Liver (tissue), 9 donors: ENCODE results near the gene COA8. TPM values are rescaled to one million over a fixed set of nuclear protein-coding genes. Genes with fewer than 3 reads are reported as not detected.

Experiments
- DNase-seq: peaks from one replicate; pipeline ENCODE4 v3.0.0-alpha.2; 2017; ENCODE audit warnings: low spot score
- H3K27ac ChIP-seq, 2 donors: one replicate each; pipeline ENCODE4 v1.7.0; 2013; ENCODE audit warnings: inconsistent platforms in 2 of 2, low read length in 2 of 2, control low read depth in 1 of 2, low read depth in 1 of 2, mild to moderate bottlenecking in 1 of 2
- H3K27me3 ChIP-seq, 4 donors: one replicate each; pipeline versions ENCODE4 v1.6.1 to v1.7.0; 2013; ENCODE audit warnings: low read length in 3 of 4, inconsistent platforms in 1 of 4, mild to moderate bottlenecking in 1 of 4, moderate library complexity in 1 of 4; ENCODE audit not compliant: control insufficient read depth in 4 of 4, insufficient read depth in 4 of 4
- H3K36me3 ChIP-seq, 4 donors: one replicate each; pipeline versions ENCODE4 v1.6.1 to v1.7.0; 2013; ENCODE audit warnings: low read length in 3 of 4, mild to moderate bottlenecking in 3 of 4, low read depth in 1 of 4, moderate library complexity in 1 of 4; ENCODE audit not compliant: control insufficient read depth in 4 of 4, insufficient read depth in 3 of 4
- H3K4me1 ChIP-seq, 4 donors: one replicate each; pipeline versions ENCODE4 v1.6.1 to v1.7.0; 2013; ENCODE audit warnings: low read length in 3 of 4, mild to moderate bottlenecking in 3 of 4, moderate library complexity in 1 of 4; ENCODE audit not compliant: control insufficient read depth in 4 of 4, insufficient read depth in 4 of 4
- H3K4me3 ChIP-seq, 3 donors: one replicate each; pipeline versions ENCODE4 v1.6.1 to v1.7.0; 2013; ENCODE audit warnings: low read length in 3 of 3, control low read depth in 1 of 3, low read depth in 1 of 3, mild to moderate bottlenecking in 1 of 3
- H3K9ac ChIP-seq, 2 donors: one replicate each; pipeline ENCODE4 v1.7.0; 2013; ENCODE audit warnings: low read length in 2 of 2, mild to moderate bottlenecking in 2 of 2, moderate library complexity in 2 of 2, control low read depth in 1 of 2, low read depth in 1 of 2
- H3K9me3 ChIP-seq, 4 donors: one replicate each; pipeline versions ENCODE4 v1.6.1 to v1.7.0; 2013; ENCODE audit warnings: low read length in 3 of 4; ENCODE audit not compliant: control insufficient read depth in 4 of 4
- ATF3 ChIP-seq: IDR thresholded peaks from 2 replicates; pipeline ENCODE4 v1.6.1; 2016; ENCODE audit warnings: antibody characterized with exemption
- EGR1 ChIP-seq, 2 donors: IDR thresholded peaks; 2 replicates each; pipeline ENCODE4 v1.6.1; 2016 to 2018; ENCODE audit warnings: antibody characterized with exemption in 2 of 2, low read depth in 2 of 2
- FOXA1 ChIP-seq: IDR thresholded peaks from 2 replicates; pipeline ENCODE4 v1.6.1; 2016; ENCODE audit warnings: antibody characterized with exemption
- FOXA2 ChIP-seq: IDR thresholded peaks from 2 replicates; pipeline ENCODE4 v1.6.1; 2016; ENCODE audit warnings: antibody characterized with exemption
- GABPA ChIP-seq, 2 donors: IDR thresholded peaks in 1 of 2; conservative IDR thresholded peaks in 1 of 2; 2 replicates each; pipeline ENCODE4 v1.6.1; 2016; ENCODE audit warnings: antibody characterized with exemption in 2 of 2, mild to moderate bottlenecking in 1 of 2, moderate library complexity in 1 of 2
- HNF4G ChIP-seq: IDR thresholded peaks from 2 replicates; pipeline ENCODE4 v1.6.1; 2016; ENCODE audit warnings: antibody characterized with exemption
- MAX ChIP-seq: IDR thresholded peaks from 2 replicates; pipeline ENCODE4 v1.6.1; 2016; ENCODE audit warnings: antibody characterized with exemption
- NR2F2 ChIP-seq: IDR thresholded peaks from 2 replicates; pipeline ENCODE4 v1.6.1; 2016; ENCODE audit warnings: antibody characterized with exemption
- RAD21 ChIP-seq, 2 donors: IDR thresholded peaks; 2 replicates each; pipeline ENCODE4 v1.6.1; 2016; ENCODE audit warnings: antibody characterized with exemption in 2 of 2, mild to moderate bottlenecking in 2 of 2
- REST ChIP-seq: IDR thresholded peaks from 2 replicates; pipeline ENCODE4 v1.6.1; 2016; ENCODE audit warnings: antibody characterized with exemption, mild to moderate bottlenecking
- RXRA ChIP-seq, 2 donors: IDR thresholded peaks; 2 replicates each; pipeline ENCODE4 v1.6.1; 2017 to 2018; ENCODE audit warnings: antibody characterized with exemption in 2 of 2, mild to moderate bottlenecking in 1 of 2
- SP1 ChIP-seq: IDR thresholded peaks from 2 replicates; pipeline ENCODE4 v1.6.1; 2018; ENCODE audit warnings: antibody characterized with exemption, mild to moderate bottlenecking
- YY1 ChIP-seq: IDR thresholded peaks from 2 replicates; pipeline ENCODE4 v1.6.1; 2016; ENCODE audit warnings: antibody characterized with exemption, mild to moderate bottlenecking
- ZBTB33 ChIP-seq: IDR thresholded peaks from 2 replicates; pipeline ENCODE4 v1.6.1; 2016; ENCODE audit warnings: antibody characterized with exemption
- WGBS: extraction: QIAGEN DNeasy Blood & Tissue Kit; methylation state at CpG from one replicate; pipeline ENCODE4 v1.1.7; 2013; 5-methylcytosine and 5-hydroxymethylcytosine counted together
- polyA plus RNA-seq, 2 donors: library from polyadenylated mRNA; stranded (reverse) in 1 of 2; unstranded in 1 of 2; fragments of 200-250 nt in 1 of 2; fragments of >200 nt in 1 of 2; fragmentation: Nextera tagmentation in 1 of 2; extraction: Ambion mirVana in 1 of 2; gene quantifications; one replicate each; pipeline versions ENCODE4 v1.2.1 to v1.2.3, GENCODE V29; 2013 to 2015
- total RNA-seq, 2 donors: library from RNA; depleted of rRNA; stranded (reverse); fragments of >200 nt; gene quantifications; one replicate each; pipeline ENCODE4 v1.2.3, GENCODE V29; 2014
- donor health status: healthy.
- donor health status: healthy.
- donor health status: healthy.
- donor health status: healthy.
- donor health status: healthy.

Gene COA8
- total and polyA plus RNA-seq, 4 donors, result 8.3 to 35.5 (median 17.0) TPM

GRCh38 chr14:103563226-103563620 lies 463 bp downstream of the COA8 start:
- H3K9ac ChIP-seq, result peak overlapping the region; percentile 23 to 73
- TF ChIP-seq SP1 (no peak), NR2F2 (no peak), GABPA (IDR thresholded peaks at IDR 0.05 in 1 of 2, conservative IDR thresholded peaks at IDR 0.05 in 1 of 2) (no peak), ZBTB33 (no peak), FOXA2 (no peak)
- peaks cover 2 to 49% (median 39%) of the 10 kb centered on the region in 4 donors for H3K4me1 ChIP-seq
- peaks cover 3 to 14% (median 6%) of the 10 kb centered on the region in 4 donors for H3K36me3 ChIP-seq
- no peak for DNase-seq
- H3K27me3 ChIP-seq, result no peaks in the 10 kb centered on the region
- WGBS, result under 1% methylated on average over 22 of the region's 22 CpGs
- H3K4me3 ChIP-seq, result peak overlapping the region; percentile 82 to 98 (median 98)
- no peaks in the 10 kb centered on the region for H3K9me3 ChIP-seq
- H3K27ac ChIP-seq, result peak overlapping the region; percentile 88 to 94

GRCh38 chr14:103563844-103564505 lies 1.2 kb downstream of the COA8 start:
- peak overlapping the region in 1 of 2 donors; percentile 23 for H3K9ac ChIP-seq
- H3K27me3 ChIP-seq, result no peaks in the 10 kb centered on the region
- H3K4me1 ChIP-seq, result peaks cover 2 to 44% (median 36%) of the 10 kb centered on the region in 4 donors
- H3K36me3 ChIP-seq, result peaks cover 3 to 8% (median 6%) of the 10 kb centered on the region in 4 donors
- TF ChIP-seq YY1, result no peak
- no peak for TF ChIP-seq EGR1 (IDR thresholded peaks at IDR 0.05; ENCODE audit: low read depth in 2 of 2)
- WGBS, result 64% methylated on average over 21 of the region's 21 CpGs
- no peak for DNase-seq
- H3K9me3 ChIP-seq, result no peaks in the 10 kb centered on the region
- H3K27ac ChIP-seq, result no peak overlapping the region
- H3K4me3 ChIP-seq, result peak overlapping the region; percentile 82 to 98 (median 98)

- no peak for DNase-seq
- Histone ChIP-seq H3K9me3 (no peaks in the 10 kb centered on the region), H3K36me3 (peaks cover 0 to 7% (median 0%) of the 10 kb centered on the region in 4 donors), H3K27ac (no peak overlapping the region), H3K4me3 (no peak overlapping the region), H3K9ac (no peak overlapping the region), H3K27me3 (no peaks in the 10 kb centered on the region), H3K4me1 (peaks cover under 1 to 7% (median 6%) of the 10 kb centered on the region in 4 donors)
- no peak for TF ChIP-seq FOXA1
- TF ChIP-seq ATF3, result no peak
- TF ChIP-seq HNF4G, result no peak
- no peak for TF ChIP-seq SP1
- TF ChIP-seq REST, result no peak
- no peak for TF ChIP-seq RXRA (IDR thresholded peaks at IDR 0.05)
- no peak for TF ChIP-seq ZBTB33
- no peak for TF ChIP-seq MAX
- TF ChIP-seq RAD21 (IDR thresholded peaks at IDR 0.05), result no peak
- no peak for TF ChIP-seq GABPA (IDR thresholded peaks at IDR 0.05 in 1 of 2, conservative IDR thresholded peaks at IDR 0.05 in 1 of 2)
- 87% methylated on average over 8 of the region's 8 CpGs for WGBS
Observed at GRCh38 chr14:103568952-103569351, 6.2 kb downstream of the COA8 start.
